Mesodermal cell (in vitro differentiated cells): ENCODE results near the gene LSM6. TPM values are rescaled to one million over a fixed set of nuclear protein-coding genes. Genes with fewer than 3 reads are reported as not detected.
A peak's percentile ranks its signal among the peaks of the same experiment; 100 is the strongest.

Source experiments
- H3K27ac ChIP-seq: 2 replicates; pipeline ENCODE4 v1.7.0; 2013; ENCODE audit warnings: mild to moderate bottlenecking, low read depth, low read length, moderate library complexity; ENCODE audit not compliant: severe bottlenecking
- H3K36me3 ChIP-seq: 2 replicates; pipeline ENCODE4 v1.7.1; 2013; ENCODE audit warnings: mild to moderate bottlenecking, low read length, moderate library complexity; ENCODE audit not compliant: control insufficient read depth, insufficient read depth
- H3K4me1 ChIP-seq: one replicate; pipeline ENCODE4 v1.7.1; 2013; ENCODE audit warnings: mild to moderate bottlenecking, low read length; ENCODE audit not compliant: insufficient read depth, control insufficient read depth, poor library complexity, severe bottlenecking
- H3K4me3 ChIP-seq: 2 replicates; pipeline ENCODE4 v1.7.0; 2013; ENCODE audit warnings: low read length, control low read depth, mild to moderate bottlenecking; ENCODE audit not compliant: insufficient read depth, poor library complexity, severe bottlenecking; ENCODE audit errors: extremely low read depth
- H3K9me3 ChIP-seq: 2 replicates; pipeline ENCODE4 v1.7.1; 2013; ENCODE audit warnings: mild to moderate bottlenecking, low read length, moderate library complexity; ENCODE audit not compliant: control insufficient read depth
- WGBS, 2 experiments: methylation state at CpG; one replicate each; pipeline ENCODE4 v1.1.5; 2013; ENCODE audit warnings: missing lambda C conversion rate in 2 of 2; ENCODE audit not compliant: insufficient coverage in 2 of 2; 5-methylcytosine and 5-hydroxymethylcytosine counted together
- polyA plus RNA-seq, 2 experiments: library from polyadenylated mRNA; stranded (reverse); fragments of 50-300 nt; gene quantifications; one replicate each; pipeline ENCODE4 v1.2.3, GENCODE V29; 2013

LSM6 gene
- 47.4 TPM for polyA plus RNA-seq (2013, experiment 1 of 2)
- 47.1 TPM for polyA plus RNA-seq (2013, experiment 2 of 2)

- H3K4me1 ChIP-seq: peaks cover 4% of the 10 kb centered on the region
- WGBS, 2 experiments: 0 to 1% methylated on average over 50 to 65 of the region's 75 CpGs
- H3K36me3 ChIP-seq: no peaks in the 10 kb centered on the region
- peak within 1 kb of the TSS; percentile 78 for H3K27ac ChIP-seq
- no peaks in the 10 kb centered on the region for H3K9me3 ChIP-seq
- H3K4me3 ChIP-seq: peak within 1 kb of the TSS; percentile 75
Observed at GRCh38 chr4:146175541-146176453, at the start of gene LSM6. TSS of gene LSM6 (plus strand) at chr4:146175718. CDS start at chr4:146182922, 7,204 bp downstream.

GRCh38 chr4:146132445-146132844, 43.1 kb upstream of the LSM6 start:
- Histone ChIP-seq H3K4me3 (no peak overlapping the region), H3K4me1 (no peaks in the 10 kb centered on the region), H3K9me3 (no peaks in the 10 kb centered on the region), H3K27ac (no peak overlapping the region), H3K36me3 (no peaks in the 10 kb centered on the region)
- WGBS, 2 experiments: 96 to 97% methylated on average over 3 to 6 of the region's 7 CpGs

DNA sequence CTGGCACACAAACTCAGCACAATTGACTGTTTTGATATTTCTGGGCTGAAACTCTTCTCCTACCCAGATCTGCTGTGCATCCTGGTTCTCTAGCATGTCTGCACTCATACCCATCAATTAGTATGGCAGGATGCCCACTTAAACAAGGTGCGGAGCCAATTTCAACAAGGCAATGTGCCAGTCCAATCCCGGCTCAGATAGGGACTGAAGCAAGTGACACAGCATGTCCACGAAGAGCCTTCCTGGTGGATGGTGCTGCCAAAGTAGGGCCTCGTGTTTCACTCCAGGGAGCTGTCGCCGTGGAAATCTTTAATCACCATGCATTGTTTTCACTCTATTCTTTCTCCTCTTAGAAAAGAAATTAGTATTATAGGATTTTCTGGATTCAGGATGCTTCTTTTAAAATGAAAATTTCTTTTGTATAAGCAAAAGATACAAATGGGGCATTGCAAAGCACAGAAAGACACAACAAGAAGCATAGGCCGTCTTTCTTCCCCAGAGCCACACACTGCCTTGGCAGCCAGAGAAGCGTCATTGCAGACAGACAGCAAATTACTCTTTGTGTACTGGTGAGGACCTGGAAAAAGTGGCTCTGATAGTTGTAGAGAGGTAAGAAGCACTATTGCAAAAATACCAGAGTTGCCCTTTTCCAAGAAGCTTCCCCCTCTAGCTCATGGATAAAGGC, 40.6 kb upstream of the LSM6 start:
- Histone ChIP-seq H3K9me3 (no peaks in the 10 kb centered on the region), H3K36me3 (no peaks in the 10 kb centered on the region), H3K27ac (no peak overlapping the region), H3K4me1 (no peaks in the 10 kb centered on the region), H3K4me3 (no peak overlapping the region)
- 81 to 88% methylated on average over 4 to 5 of the region's 8 CpGs for WGBS, 2 experiments

DNA sequence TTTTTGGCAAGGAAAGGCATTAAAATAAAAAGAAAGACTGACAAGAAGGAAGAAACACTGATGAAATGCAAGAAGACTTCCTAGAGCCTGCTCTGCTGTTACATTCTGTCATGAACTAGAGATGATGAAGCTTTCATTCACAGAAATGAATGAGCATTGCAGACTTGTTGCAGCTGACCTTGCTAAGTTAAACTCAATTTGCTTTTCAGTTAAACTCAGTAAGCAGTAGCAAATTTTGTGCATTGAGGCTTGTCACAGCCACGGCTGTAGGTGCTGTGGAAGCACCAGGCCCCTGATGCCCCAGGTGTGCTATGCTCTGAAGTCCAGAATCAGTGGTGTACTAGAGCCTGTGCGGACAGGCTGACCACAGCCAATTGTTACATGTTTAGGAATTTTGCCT, 39.6 kb upstream of the LSM6 start:
- Histone ChIP-seq H3K4me3 (no peak overlapping the region), H3K4me1 (no peaks in the 10 kb centered on the region), H3K9me3 (no peaks in the 10 kb centered on the region), H3K36me3 (no peaks in the 10 kb centered on the region), H3K27ac (no peak overlapping the region)
- 63 to 83% methylated on average over 1 of the region's 2 CpGs for WGBS, 2 experiments

DNA sequence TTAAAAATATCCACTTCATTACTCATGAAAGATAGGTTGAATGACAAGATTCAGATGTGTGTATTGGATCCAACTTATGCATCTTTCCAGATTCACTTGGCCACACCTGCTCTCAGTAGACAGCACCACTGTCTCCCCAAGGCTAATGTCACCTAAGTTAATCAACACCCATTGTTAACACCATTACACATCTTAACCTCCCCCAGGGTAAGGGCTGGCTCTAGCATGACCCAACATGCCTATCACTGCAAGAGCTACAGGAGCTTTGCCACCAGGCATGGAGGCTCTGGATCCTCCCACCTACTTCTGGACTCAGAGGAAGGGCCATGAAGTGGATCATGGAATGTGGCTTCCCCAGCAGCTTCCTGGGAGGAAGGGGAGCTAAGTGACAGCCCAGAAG, 32.8 kb upstream of the LSM6 start:
- Histone ChIP-seq H3K4me1 (no peaks in the 10 kb centered on the region), H3K4me3 (no peak overlapping the region), H3K36me3 (no peaks in the 10 kb centered on the region), H3K9me3 (no peaks in the 10 kb centered on the region), H3K27ac (no peak overlapping the region)

GRCh38 chr4:146143888-146144287, 31.6 kb upstream of the LSM6 start:
- Histone ChIP-seq H3K27ac (no peak overlapping the region), H3K4me3 (no peak overlapping the region), H3K9me3 (no peaks in the 10 kb centered on the region), H3K4me1 (no peaks in the 10 kb centered on the region), H3K36me3 (no peaks in the 10 kb centered on the region)
- WGBS, 2 experiments: 95% methylated on average over 3 of the region's 3 CpGs; no CpG with 5 or more reads in 1 of the 2 experiments

DNA sequence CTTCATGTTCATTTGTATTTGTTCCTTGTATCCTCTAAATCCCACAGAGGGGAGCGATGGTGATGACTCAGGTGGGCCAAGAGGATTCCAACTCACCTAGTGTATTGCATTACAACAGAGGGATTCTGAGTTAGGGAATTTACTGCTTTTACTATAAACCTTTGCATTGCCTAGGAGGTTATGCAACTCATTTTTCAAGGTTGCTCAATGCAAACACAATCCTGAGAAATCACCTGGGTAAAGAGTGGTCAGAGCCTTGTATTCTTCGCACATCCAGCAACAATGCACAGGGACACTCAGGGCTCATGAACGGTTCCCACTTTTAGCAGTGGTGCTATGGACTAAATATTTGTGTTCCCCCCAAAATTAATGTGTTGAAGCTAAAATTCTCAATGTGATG, 28.6 kb upstream of the LSM6 start:
- no peak overlapping the region for H3K27ac ChIP-seq
- no CpG with 5 or more reads among the region's 3 CpGs for WGBS, 2 experiments
- H3K4me3 ChIP-seq: no peak overlapping the region
- no peaks in the 10 kb centered on the region for H3K4me1 ChIP-seq
- H3K9me3 ChIP-seq: no peaks in the 10 kb centered on the region
- H3K36me3 ChIP-seq: no peaks in the 10 kb centered on the region

- Histone ChIP-seq H3K4me3 (no peak overlapping the region), H3K4me1 (no peaks in the 10 kb centered on the region), H3K27ac (no peak overlapping the region), H3K9me3 (no peaks in the 10 kb centered on the region), H3K36me3 (no peaks in the 10 kb centered on the region)
- WGBS, 2 experiments: 100% methylated on average over 1 to 3 of the region's 4 CpGs
Observed at GRCh38 chr4:146148021-146148420, 27.5 kb upstream of the LSM6 start.

DNA sequence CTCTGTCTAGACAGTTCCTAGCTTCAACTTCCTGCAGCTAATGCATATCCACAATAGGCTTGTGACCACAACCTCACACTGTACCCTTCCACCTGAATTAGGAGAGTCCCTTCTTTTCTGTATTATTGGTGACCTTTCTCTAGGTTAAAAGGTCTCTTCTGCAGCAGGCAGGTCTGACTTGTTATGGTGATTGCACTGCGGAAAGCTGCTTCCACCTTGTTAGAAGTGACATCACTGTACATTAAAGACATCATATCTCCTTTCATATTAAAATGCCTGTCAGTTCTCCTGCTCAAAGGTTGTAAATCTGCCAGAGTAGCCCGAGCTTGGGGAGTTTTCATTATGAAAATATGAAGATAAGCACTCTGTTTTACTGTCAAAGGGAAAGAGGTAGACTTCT, 21.5 kb upstream of the LSM6 start:
- Histone ChIP-seq H3K9me3 (no peaks in the 10 kb centered on the region), H3K4me3 (no peak overlapping the region), H3K27ac (no peak overlapping the region), H3K36me3 (no peaks in the 10 kb centered on the region), H3K4me1 (no peaks in the 10 kb centered on the region)
- WGBS, 2 experiments: 60% methylated on average over 1 of the region's 2 CpGs; no CpG with 5 or more reads in 1 of the 2 experiments

- Histone ChIP-seq H3K36me3 (no peaks in the 10 kb centered on the region), H3K4me3 (no peak overlapping the region), H3K4me1 (no peaks in the 10 kb centered on the region), H3K9me3 (no peaks in the 10 kb centered on the region), H3K27ac (no peak overlapping the region)
- no CpG with 5 or more reads among the region's 3 CpGs for WGBS, 2 experiments
Observed at GRCh38 chr4:146155152-146155724, 20.3 kb upstream of the LSM6 start.
